Mesendoderm (in vitro differentiated cells): ENCODE measurements around the gene ZNF580.

ENCODE experiments used
- DNase-seq: peaks from one replicate; pipeline ENCODE4 v3.0.0; 2013
- H2AK5ac ChIP-seq: 2 replicates; pipeline ENCODE4 v1.6.1; 2013; ENCODE audit warnings: low read length, inconsistent platforms
- H2BK120ac ChIP-seq: 2 replicates; pipeline ENCODE4 v1.6.1; 2013; ENCODE audit warnings: low read depth, mild to moderate bottlenecking, low read length, moderate library complexity, mixed read lengths
- H2BK15ac ChIP-seq: replicated peaks from 2 replicates; pipeline ENCODE4 v1.6.1; 2013; ENCODE audit warnings: low read depth, mild to moderate bottlenecking, moderate library complexity
- H2BK5ac ChIP-seq: 2 replicates; pipeline ENCODE4 v1.6.1; 2013; ENCODE audit warnings: low read length, inconsistent platforms
- H3K18ac ChIP-seq: 2 replicates; pipeline ENCODE4 v1.6.1; 2013; ENCODE audit warnings: mild to moderate bottlenecking, low read length, mixed read lengths
- H3K23ac ChIP-seq: one replicate; pipeline ENCODE4 v1.6.1; 2013; ENCODE audit warnings: low read length
- H3K27ac ChIP-seq: 2 replicates; pipeline ENCODE4 v1.5.1; 2013; ENCODE audit warnings: low read depth, mild to moderate bottlenecking, inconsistent platforms, low read length, moderate library complexity
- H3K27me3 ChIP-seq: 2 replicates; pipeline ENCODE4 v1.6.1; 2013; ENCODE audit warnings: low read length, control low read depth, mild to moderate bottlenecking, inconsistent platforms; ENCODE audit not compliant: insufficient read depth, poor library complexity
- H3K36me3 ChIP-seq: 2 replicates; pipeline ENCODE4 v1.6.1; 2013; ENCODE audit warnings: low read length, inconsistent platforms; ENCODE audit not compliant: control insufficient read depth, insufficient read depth
- H3K4ac ChIP-seq: one replicate; pipeline ENCODE4 v1.6.1; 2013; ENCODE audit warnings: low read depth, mild to moderate bottlenecking, low read length, moderate library complexity
- H3K4me1 ChIP-seq: 2 replicates; pipeline ENCODE4 v1.6.1; 2013; ENCODE audit warnings: low read depth, low read length, inconsistent platforms; ENCODE audit not compliant: control insufficient read depth
- H3K4me2 ChIP-seq: 2 replicates; pipeline ENCODE4 v1.6.1; 2013; ENCODE audit warnings: low read length
- H3K4me3 ChIP-seq: 2 replicates; pipeline ENCODE4 v1.5.1; 2013; ENCODE audit warnings: mild to moderate bottlenecking, low read length
- H3K56ac ChIP-seq: one replicate; pipeline ENCODE4 v1.6.1; 2013; ENCODE audit warnings: low read length
- H3K79me1 ChIP-seq: 2 replicates; pipeline ENCODE4 v1.6.1; 2013; ENCODE audit warnings: low read length, inconsistent platforms
- H3K79me2 ChIP-seq: 2 replicates; pipeline ENCODE4 v1.6.1; 2013; ENCODE audit warnings: mild to moderate bottlenecking, low read length; ENCODE audit not compliant: control insufficient read depth, insufficient read depth
- H3K9ac ChIP-seq: 2 replicates; pipeline ENCODE4 v1.6.1; 2013; ENCODE audit warnings: low read length, inconsistent platforms
- H4K5ac ChIP-seq: one replicate; pipeline ENCODE4 v1.6.1; 2013; ENCODE audit warnings: low read length
- H4K8ac ChIP-seq: one replicate; pipeline ENCODE4 v1.6.1; 2013; ENCODE audit warnings: low read depth, mild to moderate bottlenecking, control low read depth, low read length, moderate library complexity
- WGBS: extraction: QIAGEN DNeasy Blood & Tissue Kit; methylation state at CpG from one replicate; pipeline ENCODE4 v1.1.7; 2013; ENCODE audit warnings: low lambda C conversion rate, missing lambda C conversion rate; ENCODE audit not compliant: insufficient coverage; ENCODE audit errors: extremely low coverage; 5-methylcytosine and 5-hydroxymethylcytosine counted together

ZNF580 gene

DNA sequence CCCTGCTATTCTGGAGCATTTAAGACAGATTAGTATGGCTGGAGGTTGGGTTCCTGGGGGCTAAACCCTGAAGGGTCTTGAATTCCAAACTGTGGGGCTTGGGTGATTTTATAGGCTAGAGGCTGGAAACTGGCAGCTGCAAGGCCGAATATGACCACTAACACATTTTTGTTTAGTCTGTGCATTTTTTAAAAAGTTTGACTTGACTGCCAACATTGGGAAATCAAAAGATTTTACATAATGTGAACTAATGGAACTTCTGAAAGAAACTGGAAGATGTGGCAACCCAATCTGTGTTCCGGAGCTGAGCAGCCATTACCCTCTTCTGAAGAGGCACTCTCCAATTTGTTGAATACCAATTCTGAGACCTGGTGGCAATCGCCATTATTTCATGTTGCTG lies 21.5 kb upstream of the ZNF580 start:
- Histone ChIP-seq H3K23ac (no peak overlapping the region), H3K4me3 (no peak overlapping the region), H2AK5ac (no peak overlapping the region), H3K56ac (no peak overlapping the region), H3K4me1 (no peaks in the 10 kb centered on the region), H3K79me1 (peaks cover 3% of the 10 kb centered on the region), H3K36me3 (peaks cover 4% of the 10 kb centered on the region), H3K79me2 (no peaks in the 10 kb centered on the region), H2BK120ac (no peak overlapping the region), H2BK15ac (no peak overlapping the region), H4K5ac (no peak overlapping the region), H3K9ac (no peak overlapping the region), H3K4ac (no peak overlapping the region), H3K18ac (no peak overlapping the region), H3K4me2 (no peak overlapping the region), H2BK5ac (no peak overlapping the region), H3K27ac (no peak overlapping the region), H4K8ac (no peak overlapping the region), H3K27me3 (no peaks in the 10 kb centered on the region)
- WGBS, result no CpG with 5 or more reads among the region's 3 CpGs
- no peak for DNase-seq

DNA sequence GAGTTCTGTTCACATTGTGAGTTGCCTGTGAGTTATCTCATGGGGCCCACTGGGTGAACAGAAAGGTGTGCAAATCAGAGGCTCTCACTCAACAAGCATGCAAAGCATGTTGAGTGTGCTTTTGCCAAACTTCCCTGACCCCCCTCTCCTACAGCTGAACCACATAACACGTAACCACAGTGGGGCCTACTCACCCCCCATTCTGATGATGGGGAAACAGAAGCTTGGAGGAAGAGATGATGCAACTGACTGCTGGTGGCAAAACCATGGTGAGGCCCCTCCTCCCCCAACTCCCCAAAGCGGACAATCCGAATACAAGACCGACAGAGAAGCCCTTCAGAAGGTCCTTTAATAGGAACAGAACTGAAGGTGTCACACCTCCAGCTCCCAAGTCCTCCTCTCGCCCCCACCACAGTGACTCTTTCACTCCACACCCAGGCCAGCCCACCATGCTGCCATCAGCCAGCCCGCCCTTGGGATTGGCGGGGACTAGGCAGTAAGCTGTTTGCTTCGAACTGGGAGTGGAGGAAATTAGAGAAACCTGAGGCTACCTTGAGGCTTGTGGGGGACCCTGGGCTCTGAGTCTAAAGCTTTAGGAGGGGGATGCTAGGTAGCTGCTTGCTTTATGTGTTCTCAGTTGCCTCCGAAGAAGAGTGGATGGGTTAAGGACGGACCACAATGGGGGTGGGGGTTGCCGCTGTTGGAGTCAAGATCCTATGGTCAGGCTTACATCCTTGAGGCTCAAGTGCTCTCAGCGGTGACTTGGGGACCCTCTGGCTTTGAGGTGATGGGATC lies 20.2 kb upstream of the ZNF580 start:
- H4K5ac ChIP-seq, result no peak overlapping the region
- H2BK15ac ChIP-seq, result no peak overlapping the region
- no peak overlapping the region for H3K4me3 ChIP-seq
- H4K8ac ChIP-seq, result no peak overlapping the region
- H2AK5ac ChIP-seq, result no peak overlapping the region
- no peaks in the 10 kb centered on the region for H3K27me3 ChIP-seq
- no peak for DNase-seq
- peaks cover 3% of the 10 kb centered on the region for H3K79me1 ChIP-seq
- no peaks in the 10 kb centered on the region for H3K79me2 ChIP-seq
- H3K23ac ChIP-seq, result no peak overlapping the region
- H3K27ac ChIP-seq, result no peak overlapping the region
- no peak overlapping the region for H2BK5ac ChIP-seq
- H3K4ac ChIP-seq, result no peak overlapping the region
- H3K9ac ChIP-seq, result no peak overlapping the region
- no CpG with 5 or more reads among the region's 12 CpGs for WGBS
- no peak overlapping the region for H2BK120ac ChIP-seq
- peaks cover 2% of the 10 kb centered on the region for H3K36me3 ChIP-seq
- no peak overlapping the region for H3K4me2 ChIP-seq
- H3K18ac ChIP-seq, result no peak overlapping the region
- H3K4me1 ChIP-seq, result no peaks in the 10 kb centered on the region
- no peak overlapping the region for H3K56ac ChIP-seq

DNA sequence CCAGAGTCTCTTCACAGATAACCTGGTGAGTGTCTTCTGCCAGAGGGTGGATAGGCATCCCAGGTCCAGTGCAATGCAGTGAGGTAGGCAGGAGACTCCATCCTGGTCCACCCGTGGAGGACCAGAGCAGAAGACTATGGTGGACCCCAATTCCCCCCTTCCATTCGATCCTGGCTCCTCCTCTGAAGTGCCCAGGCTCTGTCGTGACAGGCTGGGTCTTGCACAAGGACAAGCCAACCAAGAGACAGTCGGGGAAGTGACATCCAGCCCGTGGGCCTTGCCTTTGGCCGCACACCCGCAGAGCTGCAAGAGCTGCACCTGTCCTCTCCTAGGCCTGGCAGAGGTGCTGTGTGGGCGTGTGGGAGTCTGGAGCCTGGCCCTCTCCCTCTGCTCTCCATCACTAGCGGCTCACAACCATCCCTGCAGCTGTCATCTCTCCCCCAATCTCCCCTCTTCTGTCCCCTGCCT lies 19.6 kb upstream of the ZNF580 start:
- no peaks in the 10 kb centered on the region for H3K27me3 ChIP-seq
- H4K5ac ChIP-seq, result no peak overlapping the region
- no CpG with 5 or more reads among the region's 9 CpGs for WGBS
- peaks cover 2% of the 10 kb centered on the region for H3K36me3 ChIP-seq
- peaks cover 3% of the 10 kb centered on the region for H3K79me1 ChIP-seq
- H3K18ac ChIP-seq, result no peak overlapping the region
- no peak overlapping the region for H3K4ac ChIP-seq
- H4K8ac ChIP-seq, result no peak overlapping the region
- H2AK5ac ChIP-seq, result no peak overlapping the region
- H3K9ac ChIP-seq, result no peak overlapping the region
- no peaks in the 10 kb centered on the region for H3K79me2 ChIP-seq
- H2BK5ac ChIP-seq, result no peak overlapping the region
- H3K4me3 ChIP-seq, result no peak overlapping the region
- H3K27ac ChIP-seq, result no peak overlapping the region
- H3K23ac ChIP-seq, result no peak overlapping the region
- H3K4me2 ChIP-seq, result no peak overlapping the region
- no peak overlapping the region for H2BK120ac ChIP-seq
- H2BK15ac ChIP-seq, result no peak overlapping the region
- H3K4me1 ChIP-seq, result no peaks in the 10 kb centered on the region
- no peak for DNase-seq
- H3K56ac ChIP-seq, result no peak overlapping the region

DNA sequence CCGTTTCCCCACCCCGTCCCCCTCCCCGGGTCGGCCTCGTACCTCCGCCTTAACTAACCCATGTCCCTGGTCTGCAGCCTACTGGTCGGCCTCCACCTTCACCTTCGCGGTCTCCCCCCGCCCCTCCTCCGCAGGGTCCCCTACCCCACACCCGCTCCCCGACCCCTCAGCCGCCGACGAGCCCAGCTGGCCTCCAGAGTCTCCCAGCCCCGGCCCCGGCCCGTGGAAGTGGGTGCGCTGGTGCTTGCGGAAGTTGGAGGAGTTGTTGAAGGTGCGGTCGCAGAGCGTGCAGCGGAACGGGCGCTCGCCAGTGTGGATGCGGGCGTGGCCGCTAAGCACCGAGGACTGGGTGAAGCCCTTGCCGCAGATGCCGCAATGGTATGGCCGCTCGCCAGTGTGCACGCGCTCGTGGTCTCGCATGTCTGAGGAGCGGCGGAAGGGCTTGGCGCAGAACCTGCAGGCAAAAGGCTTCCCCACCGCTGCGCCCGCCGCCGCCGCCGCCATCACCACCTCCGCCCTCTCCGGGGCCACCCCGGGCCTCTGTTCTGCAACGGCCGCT lies 19.1 kb upstream of the ZNF580 start:
- Histone ChIP-seq H4K5ac (no peak overlapping the region), H3K27ac (no peak overlapping the region), H3K36me3 (peaks cover 2% of the 10 kb centered on the region), H4K8ac (no peak overlapping the region), H3K56ac (no peak overlapping the region), H2BK5ac (no peak overlapping the region), H3K4me2 (no peak overlapping the region), H2AK5ac (no peak overlapping the region), H3K79me2 (no peaks in the 10 kb centered on the region), H3K23ac (no peak overlapping the region), H3K4me3 (no peak overlapping the region), H2BK15ac (no peak overlapping the region), H3K4ac (no peak overlapping the region), H3K79me1 (peaks cover 3% of the 10 kb centered on the region), H3K9ac (no peak overlapping the region), H3K4me1 (no peaks in the 10 kb centered on the region), H3K27me3 (no peaks in the 10 kb centered on the region), H2BK120ac (no peak overlapping the region), H3K18ac (no peak overlapping the region)
- DNase-seq, result no peak
- no CpG with 5 or more reads among the region's 55 CpGs for WGBS

DNA sequence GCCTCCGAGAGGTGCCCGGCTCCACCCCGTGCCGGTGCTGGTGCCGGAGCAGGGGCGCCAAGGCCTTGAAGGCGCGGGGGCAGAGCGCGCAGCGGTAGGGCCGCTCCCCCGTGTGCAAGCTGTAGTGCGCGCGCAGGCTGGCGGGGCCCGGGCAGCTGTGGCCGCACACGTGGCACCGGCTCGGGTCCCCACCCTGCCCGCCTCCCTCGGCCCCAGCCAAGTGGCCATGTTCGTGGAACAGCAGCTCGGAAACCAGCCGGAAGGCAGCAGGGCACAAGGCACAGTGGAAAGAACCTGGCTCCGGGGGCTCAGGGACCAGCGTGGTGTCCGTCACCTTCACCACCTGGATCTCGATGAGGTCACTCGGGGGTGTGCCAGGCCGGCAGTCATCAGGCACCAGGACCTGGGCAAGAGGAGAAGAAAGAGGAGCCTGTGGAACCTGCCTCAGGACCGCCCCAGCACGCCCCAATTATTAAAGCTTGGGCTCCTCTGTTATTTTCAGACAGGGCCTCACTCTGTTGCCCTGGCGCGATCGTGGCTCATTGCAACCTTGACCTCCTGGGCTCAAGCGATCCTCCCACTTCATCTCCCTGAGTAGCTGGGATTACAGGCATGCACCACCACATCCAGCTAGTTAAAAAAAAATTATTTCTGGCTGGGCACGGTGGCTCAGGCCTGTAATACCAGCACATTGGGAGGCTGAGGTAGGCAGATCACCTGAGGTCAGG lies 18.4 kb upstream of the ZNF580 start:
- no peak overlapping the region for H3K9ac ChIP-seq
- H3K4me1 ChIP-seq, result no peaks in the 10 kb centered on the region
- H3K4me3 ChIP-seq, result no peak overlapping the region
- no peak overlapping the region for H3K27ac ChIP-seq
- no peak overlapping the region for H4K5ac ChIP-seq
- peaks cover 3% of the 10 kb centered on the region for H3K79me1 ChIP-seq
- no peaks in the 10 kb centered on the region for H3K79me2 ChIP-seq
- H3K36me3 ChIP-seq, result peaks cover 1% of the 10 kb centered on the region
- no peak overlapping the region for H2BK120ac ChIP-seq
- H3K4me2 ChIP-seq, result no peak overlapping the region
- no peak for DNase-seq
- WGBS, result no CpG with 5 or more reads among the region's 40 CpGs
- no peak overlapping the region for H2AK5ac ChIP-seq
- H2BK15ac ChIP-seq, result no peak overlapping the region
- H3K4ac ChIP-seq, result no peak overlapping the region
- H3K23ac ChIP-seq, result no peak overlapping the region
- no peaks in the 10 kb centered on the region for H3K27me3 ChIP-seq
- H3K18ac ChIP-seq, result no peak overlapping the region
- no peak overlapping the region for H4K8ac ChIP-seq
- H2BK5ac ChIP-seq, result no peak overlapping the region
- no peak overlapping the region for H3K56ac ChIP-seq
